Vagina (tissue), 2 donors: Measurements from ENCODE around the gene MICAL2.

Source experiments
- CTCF ChIP-seq, 3 experiments: fragments of 450-650 bp in 2 of 3; fragments of 200-600 bp in 1 of 3; sonication (generic) in 1 of 3; IDR thresholded peaks; one replicate each; pipeline ENCODE4 v1.5.1; 2017 to 2019; ENCODE audit warnings: antibody characterized with exemption in 3 of 3, mild to moderate bottlenecking in 2 of 3, moderate library complexity in 2 of 3
- POLR2A ChIP-seq, 2 donors: fragments of 450-650 bp; IDR thresholded peaks; one replicate each; pipeline ENCODE4 v1.6.1; 2017; ENCODE audit warnings: antibody characterized with exemption in 2 of 2, mild to moderate bottlenecking in 2 of 2, moderate library complexity in 2 of 2
- POLR2AphosphoS5 ChIP-seq, 2 donors: sonication (generic); formaldehyde crosslinking; IDR thresholded peaks; one replicate each; pipeline ENCODE4 v1.9.0; 2017; ENCODE audit warnings: antibody characterized with exemption in 2 of 2, mild to moderate bottlenecking in 2 of 2, low read depth in 1 of 2; ENCODE audit not compliant: insufficient read depth in 1 of 2

GRCh38 chr11:12105471-12105870 lies 4.9 kb upstream of the MICAL2 start:
- TF ChIP-seq CTCF (IDR thresholded peaks at IDR 0.05) (no peak), POLR2AphosphoS5 (IDR thresholded peaks at IDR 0.05; ENCODE audit: insufficient read depth in 1 of 2, low read depth in 1 of 2) (no peak), POLR2A (IDR thresholded peaks at IDR 0.05) (no peak)
